OCI-LY1 (cell line): ENCODE results near the gene C1QC.

Experiments
- CTCF ChIP-seq: fragments of 200-600 bp; sonication (generic), shearing (Covaris generic); IDR thresholded peaks from 2 replicates; pipeline ENCODE4 v1.5.1; 2017; ENCODE audit warnings: mild to moderate bottlenecking, antibody characterized with exemption, low read length, moderate library complexity, mixed read lengths
- EZH2 ChIP-seq: fragments of 200-600 bp; sonication (generic), shearing (Covaris generic); IDR thresholded peaks from 2 replicates; pipeline ENCODE4 v1.8.0; 2017; ENCODE audit warnings: borderline replicate concordance, mixed run types, mild to moderate bottlenecking, antibody characterized with exemption, low read length, moderate library complexity, mixed read lengths

- TF ChIP-seq EZH2 (no peak), CTCF (no peak)
Measured at GRCh38 chr1:22689505-22689904, 46.1 kb downstream of the C1QC start.
